ENCODE data around the gene TCP1. TPM values are rescaled to one million over a fixed set of nuclear protein-coding genes. Genes with fewer than 3 reads are reported as not detected.
A peak's percentile ranks its signal among the peaks of the same experiment; 100 is the strongest.
"Not testable (repeated sequence)": the region's sequence is repeated elsewhere in the genome, so short reads cannot be mapped to it uniquely, and the experiment has no call there.

TCP1 gene
- total RNA-seq, 6 donors from 2014 or later: 43.0 to 128 (median 95.2) TPM

GRCh38 chr6:159754959-159755914 lies 34.2 kb downstream of the TCP1 start:
- TF ChIP-seq CTCF (IDR thresholded peaks at IDR 0.05) (no peak), POLR2AphosphoS5 (IDR thresholded peaks at IDR 0.05) (no peak), POLR2A (IDR thresholded peaks at IDR 0.05) (no peak), EP300 (IDR thresholded peaks at IDR 0.05) (no peak)
- H3K27ac ChIP-seq: peak overlapping the region in 1 of 4 donors; percentile 11
- DNase-seq (no peak), ATAC-seq (ENCODE audit: low FRiP score in 2 of 2) (peak in 1 of 2 donors; percentile 10)
- H3K9me3 ChIP-seq: no peaks in the 10 kb centered on the region
- no peak overlapping the region for H3K4me3 ChIP-seq
- WGBS, 2 donors: 84% methylated on average over 14 to 15 of the region's 15 CpGs
- peaks cover 1 to 3% (median 2%) of the 10 kb centered on the region in 4 donors for H3K4me1 ChIP-seq
- H3K36me3 ChIP-seq: peaks cover 13 to 84% (median 40%) of the 10 kb centered on the region in 4 donors
- H3K27me3 ChIP-seq: no peaks in the 10 kb centered on the region

GRCh38 chr6:159754401-159754800 lies 35.0 kb downstream of the TCP1 start:
- Histone ChIP-seq H3K4me3 (no peak overlapping the region), H3K4me1 (peaks cover 0 to 3% (median 0%) of the 10 kb centered on the region in 4 donors), H3K9me3 (no peaks in the 10 kb centered on the region), H3K27me3 (no peaks in the 10 kb centered on the region), H3K36me3 (peaks cover 18 to 92% (median 46%) of the 10 kb centered on the region in 4 donors), H3K27ac (peak overlapping the region in 1 of 4 donors; percentile 11)
- TF ChIP-seq CTCF (IDR thresholded peaks at IDR 0.05) (no peak), EP300 (IDR thresholded peaks at IDR 0.05) (no peak), POLR2A (IDR thresholded peaks at IDR 0.05) (no peak), POLR2AphosphoS5 (IDR thresholded peaks at IDR 0.05) (no peak)
- ATAC-seq (ENCODE audit: low FRiP score in 2 of 2) (no peak), DNase-seq (no peak)
- WGBS, 2 donors: 87 to 94% methylated on average over 2 of the region's 2 CpGs

DNA sequence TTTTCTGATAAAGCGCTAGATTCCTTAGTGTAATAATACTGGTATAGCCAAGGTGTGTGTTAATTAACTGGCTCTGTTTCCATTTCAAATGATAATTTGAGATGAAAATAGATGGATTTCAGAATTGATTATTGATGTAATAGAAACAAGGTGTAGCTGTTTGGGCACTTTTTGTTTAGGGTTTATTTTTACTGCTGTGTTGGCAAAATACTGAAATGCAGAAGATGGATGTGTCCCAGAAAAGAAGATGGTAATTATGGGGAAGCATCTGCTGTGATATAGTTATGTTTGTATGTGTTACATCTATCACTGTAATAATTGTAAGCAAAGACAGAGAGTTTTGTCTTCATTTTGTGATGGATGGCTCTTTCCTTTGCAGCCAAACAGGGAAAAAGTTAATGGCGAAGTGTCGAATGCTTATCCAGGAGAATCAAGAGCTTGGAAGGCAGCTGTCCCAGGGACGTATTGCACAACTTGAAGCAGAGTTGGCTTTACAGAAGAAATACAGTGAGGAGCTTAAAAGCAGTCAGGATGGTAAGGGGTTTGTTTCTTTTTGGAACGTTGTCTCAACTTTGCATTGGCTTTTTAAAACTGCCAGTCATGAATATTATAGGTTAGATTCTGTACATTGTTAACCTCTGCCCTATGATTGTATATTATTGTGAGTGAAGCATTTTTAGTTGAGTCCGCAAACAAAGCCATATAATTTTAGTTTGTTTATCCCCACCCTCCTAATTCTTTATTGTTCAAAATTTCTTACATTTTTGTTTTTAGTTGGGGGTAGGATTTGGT lies 36.1 kb downstream of the TCP1 start:
- H3K27ac ChIP-seq: no peak overlapping the region

GRCh38 chr6:159751448-159751847 lies 38.0 kb downstream of the TCP1 start:
- ATAC-seq (ENCODE audit: low FRiP score in 2 of 2): no peak
- no peak for DNase-seq
- Histone ChIP-seq H3K27me3 (no peaks in the 10 kb centered on the region), H3K4me1 (no peaks in the 10 kb centered on the region), H3K4me3 (no peak overlapping the region), H3K36me3 (peaks cover 18 to 97% (median 57%) of the 10 kb centered on the region in 4 donors), H3K9me3 (no peaks in the 10 kb centered on the region), H3K27ac (no peak overlapping the region)
- TF ChIP-seq POLR2AphosphoS5 (IDR thresholded peaks at IDR 0.05): no peak
- TF ChIP-seq CTCF (IDR thresholded peaks at IDR 0.05): no peak
- no peak for TF ChIP-seq EP300 (IDR thresholded peaks at IDR 0.05)
- no peak for TF ChIP-seq POLR2A (IDR thresholded peaks at IDR 0.05)
- 90 to 91% methylated on average over 3 of the region's 3 CpGs for WGBS, 2 donors

More for the DNA sequence above, 36.1 kb downstream of the TCP1 start:
- Histone ChIP-seq H3K27me3 (no peaks in the 10 kb centered on the region), H3K4me3 (no peak overlapping the region), H3K36me3 (peaks cover 18 to 97% (median 54%) of the 10 kb centered on the region in 4 donors), H3K4me1 (peaks cover 0 to 3% (median 0%) of the 10 kb centered on the region in 4 donors), H3K9me3 (no peaks in the 10 kb centered on the region)
- no peak for TF ChIP-seq CTCF (IDR thresholded peaks at IDR 0.05)
- TF ChIP-seq POLR2AphosphoS5 (IDR thresholded peaks at IDR 0.05): no peak
- TF ChIP-seq POLR2A (IDR thresholded peaks at IDR 0.05): no peak
- no peak for ATAC-seq (ENCODE audit: low FRiP score in 2 of 2)
- no peak for DNase-seq
- 67 to 71% methylated on average over 6 of the region's 6 CpGs for WGBS, 2 donors

- peaks cover 32 to 97% (median 69%) of the 10 kb centered on the region in 4 donors for H3K36me3 ChIP-seq
- WGBS, 2 donors: 82 to 84% methylated on average over 7 of the region's 7 CpGs
- H3K9me3 ChIP-seq; ATAC-seq (ENCODE audit: low FRiP score in 2 of 2); H3K4me1 ChIP-seq; H3K27me3 ChIP-seq; DNase-seq; H3K4me3 ChIP-seq; H3K27ac ChIP-seq: not testable (repeated sequence)
Observed at GRCh38 chr6:159748127-159748526, 41.3 kb downstream of the TCP1 start.
